ENCODE data around the gene TAL1. TPM values are rescaled to one million over a fixed set of nuclear protein-coding genes. Genes with fewer than 3 reads are reported as not detected.
A peak's percentile ranks its signal among the peaks of the same experiment; 100 is the strongest.

Gene TAL1
- total and polyA plus RNA-seq, 2 donors (not counting 3 experiments of a cell fraction or from before 2014, with no cell fraction given) = 36.7 to 52.4 TPM

- H3K27ac ChIP-seq (ENCODE audit: insufficient read depth, low read depth, low read length) = peak overlapping the region; percentile 82
- BruUV-seq (replicated peaks) = no TSS peak
- H3K9me1 ChIP-seq (replicated peaks; ENCODE audit: control insufficient read depth, extremely low read depth, insufficient read depth, low read length) = no peaks in the 10 kb centered on the region
- H3K9ac ChIP-seq (replicated peaks; ENCODE audit: extremely low read depth, insufficient read depth, low read length) = peak overlapping the region; percentile 94
- H4K20me1 ChIP-seq (replicated peaks; ENCODE audit: control insufficient read depth, extremely low read depth, insufficient read depth, low read length) = no peaks in the 10 kb centered on the region
- dilution Hi-C loops (cut with MboI; ENCODE audit: extremely low pct_ligation_motif_present, low sequenced_read_pairs) (no loop called here), intact Hi-C loops (cut with micrococcal nuclease) (loop anchor here (1.0 to 2.0 kb wide), 3 partner anchors 18 to 84 kb away; partner anchors contain the start of gene STIL)
- POLR2A ChIA-PET = interaction anchor here (0.6 to 3.0 kb wide), 3 partner anchors 17 to 142 kb away, joined by 5 to 25 read pairs (median 5); no protein-coding TSS in a partner anchor
- peak overlapping the region; percentile 62 to 94 (median 93) for H3K4me3 ChIP-seq (replicated peaks in 1 of 3; ENCODE audit: insufficient read depth in 1 of 3, low read depth in 1 of 3, low read length in 3 of 3)
- peaks cover 48% of the 10 kb centered on the region for H3K4me1 ChIP-seq (ENCODE audit: control insufficient read depth, extremely low read depth, insufficient read depth, low read length)
- H3K4me2 ChIP-seq (ENCODE audit: insufficient read depth, low read length) = peak overlapping the region; percentile 97
- CTCF ChIA-PET = interaction anchor here (1.0 to 7.0 kb wide), 7 partner anchors 18 to 51 kb away, joined by 3 to 76 read pairs (median 34); no protein-coding TSS in a partner anchor
- DNase-seq (ENCODE audit: low read depth, low spot score) (peak; percentile 46), FAIRE-seq (peak; percentile 21)
- no peaks in the 10 kb centered on the region for H3K9me3 ChIP-seq (replicated peaks; ENCODE audit: control insufficient read depth, insufficient read depth, low read length)
- peaks cover 60% of the 10 kb centered on the region for H3K79me2 ChIP-seq (ENCODE audit: control insufficient read depth, insufficient read depth, low read length)
- TF ChIP-seq GATA2 (IDR thresholded peaks at IDR 0.05; ENCODE audit: insufficient read depth, insufficient read length, low read depth, low read length) (no peak), POLR2A (IDR thresholded peaks at IDR 0.05; ENCODE audit: low read depth, low read length) (no peak), MYC (IDR thresholded peaks at IDR 0.05; ENCODE audit: low read depth, low read length) (no peak), CTCF (IDR thresholded peaks at IDR 0.05; ENCODE audit: extremely low read depth in 1 of 2, insufficient read depth in 1 of 2, low read depth in 1 of 2, low read length in 2 of 2) (no peak), MAX (IDR thresholded peaks at IDR 0.05; ENCODE audit: insufficient read depth, insufficient read length) (no peak), POLR2AphosphoS5 (IDR thresholded peaks at IDR 0.05; ENCODE audit: insufficient read depth, low read depth, low read length) (no peak), EZH2 (IDR thresholded peaks at IDR 0.05; ENCODE audit: borderline replicate concordance, low read depth, low read length, severe bottlenecking) (no peak), FOS (IDR thresholded peaks at IDR 0.05; ENCODE audit: borderline replicate concordance, insufficient read depth, low read length) (no peak), JUN (IDR thresholded peaks at IDR 0.05; ENCODE audit: borderline replicate concordance, insufficient read depth, insufficient read length, low read depth) (no peak)
- H3K27me3 ChIP-seq (ENCODE audit: control insufficient read depth in 2 of 2, insufficient read depth in 2 of 2, low read length in 2 of 2) = no peaks in the 10 kb centered on the region
- H3K36me3 ChIP-seq (ENCODE audit: control insufficient read depth in 2 of 2, extremely low read depth in 1 of 2, insufficient read depth in 2 of 2, low read length in 2 of 2) = no peaks in the 10 kb centered on the region
- no peak overlapping the region for H2AFZ ChIP-seq (ENCODE audit: low read depth, low read length)
Observed at GRCh38 chr1:47229886-47230691, 1.9 kb downstream of the TAL1 start.
